OCI-LY1 (cell line): ENCODE measurements around the gene POLRMT.

Experiments
- EZH2 ChIP-seq: fragments of 200-600 bp; sonication (generic), shearing (Covaris generic); IDR thresholded peaks from 2 replicates; pipeline ENCODE4 v1.8.0; 2017; ENCODE audit warnings: borderline replicate concordance, mixed run types, mild to moderate bottlenecking, antibody characterized with exemption, low read length, moderate library complexity, mixed read lengths
- TF ChIP-seq, protein P1 (sequence below): fragments of 200-600 bp; sonication (generic), shearing (Covaris generic); IDR thresholded peaks from 2 replicates; pipeline ENCODE4 v1.5.1; 2017; ENCODE audit warnings: mild to moderate bottlenecking, antibody characterized with exemption, low read length, moderate library complexity, mixed read lengths

DNA sequence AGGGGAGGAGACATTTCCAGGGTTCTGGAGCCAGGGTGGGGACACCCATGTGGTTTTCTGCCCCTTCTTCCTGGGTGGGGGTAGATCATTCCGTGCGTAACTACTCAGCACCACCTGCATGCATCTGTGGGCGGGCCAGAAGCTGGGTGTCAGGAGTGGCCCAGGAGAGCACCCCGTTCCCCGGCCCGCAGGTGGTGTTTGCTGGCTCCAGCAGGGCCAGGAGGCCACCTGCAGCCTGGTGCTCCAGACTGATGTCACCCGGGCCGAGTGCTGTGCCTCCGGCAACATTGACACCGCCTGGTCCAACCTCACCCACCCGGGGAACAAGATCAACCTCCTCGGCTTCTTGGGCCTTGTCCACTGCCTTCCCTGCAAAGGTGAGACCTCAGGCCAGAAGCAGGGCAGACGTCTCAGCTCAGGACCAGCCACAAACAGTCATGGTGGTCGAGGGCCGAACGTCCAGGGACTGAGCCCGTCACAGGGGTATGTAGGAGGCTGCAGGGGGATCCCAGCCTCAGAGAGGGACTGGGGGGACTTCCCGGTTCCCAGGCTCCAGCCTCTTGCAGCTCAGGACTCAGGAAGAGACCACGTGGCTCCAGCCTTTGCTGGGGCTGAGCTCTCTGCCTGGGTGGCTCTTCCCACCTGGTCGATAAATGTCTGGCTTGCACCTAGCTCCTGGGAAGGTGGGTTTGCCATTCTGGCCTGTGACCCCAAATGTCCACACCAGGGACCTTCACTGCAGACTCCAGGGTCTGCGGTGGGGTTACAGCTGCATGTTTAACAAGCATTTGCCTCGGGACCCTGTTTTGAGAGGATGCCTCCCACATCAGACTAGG is 44.5 kb upstream of the POLRMT start:
- TF ChIP-seq, protein P1, sequence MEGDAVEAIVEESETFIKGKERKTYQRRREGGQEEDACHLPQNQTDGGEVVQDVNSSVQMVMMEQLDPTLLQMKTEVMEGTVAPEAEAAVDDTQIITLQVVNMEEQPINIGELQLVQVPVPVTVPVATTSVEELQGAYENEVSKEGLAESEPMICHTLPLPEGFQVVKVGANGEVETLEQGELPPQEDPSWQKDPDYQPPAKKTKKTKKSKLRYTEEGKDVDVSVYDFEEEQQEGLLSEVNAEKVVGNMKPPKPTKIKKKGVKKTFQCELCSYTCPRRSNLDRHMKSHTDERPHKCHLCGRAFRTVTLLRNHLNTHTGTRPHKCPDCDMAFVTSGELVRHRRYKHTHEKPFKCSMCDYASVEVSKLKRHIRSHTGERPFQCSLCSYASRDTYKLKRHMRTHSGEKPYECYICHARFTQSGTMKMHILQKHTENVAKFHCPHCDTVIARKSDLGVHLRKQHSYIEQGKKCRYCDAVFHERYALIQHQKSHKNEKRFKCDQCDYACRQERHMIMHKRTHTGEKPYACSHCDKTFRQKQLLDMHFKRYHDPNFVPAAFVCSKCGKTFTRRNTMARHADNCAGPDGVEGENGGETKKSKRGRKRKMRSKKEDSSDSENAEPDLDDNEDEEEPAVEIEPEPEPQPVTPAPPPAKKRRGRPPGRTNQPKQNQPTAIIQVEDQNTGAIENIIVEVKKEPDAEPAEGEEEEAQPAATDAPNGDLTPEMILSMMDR: no peak
- TF ChIP-seq EZH2: no peak
